Neural progenitor cell (in vitro differentiated cells): Measurements from ENCODE around the gene SPATC1L. TPM values are rescaled to one million over a fixed set of nuclear protein-coding genes. Genes with fewer than 3 reads are reported as not detected.
"Not testable (repeated sequence)": the region's sequence is repeated elsewhere in the genome, so short reads cannot be mapped to it uniquely, and the experiment has no call there.

Experiments used
- DNase-seq: peaks from one replicate; pipeline ENCODE4 v3.0.0-alpha.2; 2016; ENCODE audit warnings: low spot score
- H2AFZ ChIP-seq: fragments of 200-600 bp; sonication (generic); replicated peaks from 2 replicates; pipeline ENCODE4 v1.6.1; 2016; ENCODE audit warnings: antibody characterized with exemption
- H3F3A ChIP-seq: fragments of 200-600 bp; sonication (generic); 2 replicates; pipeline ENCODE4 v1.6.1; 2016; ENCODE audit warnings: antibody characterized with exemption, low read depth
- H3K27ac ChIP-seq: fragments of 200-600 bp; sonication (generic); 2 replicates; pipeline ENCODE4 v1.5.1; 2016; ENCODE audit warnings: mild to moderate bottlenecking
- H3K27me3 ChIP-seq: fragments of 200-600 bp; sonication (generic); 2 replicates; pipeline ENCODE4 v1.6.1; 2016; ENCODE audit warnings: mild to moderate bottlenecking, moderate library complexity
- H3K36me3 ChIP-seq: fragments of 200-600 bp; sonication (generic); 2 replicates; pipeline ENCODE4 v1.5.1; 2016
- H3K4me1 ChIP-seq: fragments of 200-600 bp; sonication (generic); 2 replicates; pipeline ENCODE4 v1.6.1; 2016; ENCODE audit warnings: mixed run types
- H3K4me2 ChIP-seq: fragments of 200-600 bp; sonication (generic); 2 replicates; pipeline ENCODE4 v1.6.1; 2016
- H3K4me3 ChIP-seq: fragments of 200-600 bp; sonication (generic); 2 replicates; pipeline ENCODE4 v1.5.1; 2016
- H3K79me2 ChIP-seq: fragments of 200-600 bp; sonication (generic); 2 replicates; pipeline ENCODE4 v1.6.1; 2016; ENCODE audit warnings: low read depth
- H3K9ac ChIP-seq: fragments of 200-600 bp; sonication (generic); 2 replicates; pipeline ENCODE4 v1.6.1; 2016
- H3K9me3 ChIP-seq: fragments of 200-600 bp; sonication (generic); 2 replicates; pipeline ENCODE4 v1.5.1; 2016; ENCODE audit warnings: low read depth
- H4K20me1 ChIP-seq: fragments of 200-600 bp; sonication (generic); 2 replicates; pipeline ENCODE4 v1.6.1; 2016; ENCODE audit warnings: low read depth
- H3K27ac Mint-ChIP-seq: 3 replicates; pipeline ENCODE4 v1.8.0; 2021; ENCODE audit warnings: mixed read lengths
- H3K27me3 Mint-ChIP-seq: 2 replicates; pipeline ENCODE4 v1.8.0; 2022; ENCODE audit warnings: low read depth, mild to moderate bottlenecking, inconsistent platforms, moderate library complexity, mixed read lengths; ENCODE audit not compliant: insufficient read depth
- H3K36me3 Mint-ChIP-seq: 3 replicates; pipeline ENCODE4 v1.8.0; 2021; ENCODE audit warnings: mixed read lengths
- H3K4me1 Mint-ChIP-seq: 3 replicates; pipeline ENCODE4 v1.8.0; 2021; ENCODE audit warnings: mixed read lengths
- H3K4me3 Mint-ChIP-seq: 3 replicates; pipeline ENCODE4 v1.8.0; 2021; ENCODE audit warnings: mild to moderate bottlenecking, moderate library complexity, mixed read lengths
- H3K9me3 Mint-ChIP-seq: 3 replicates; pipeline ENCODE4 v1.8.0; 2020; ENCODE audit warnings: mixed read lengths
- EZH2 ChIP-seq: fragments of 200-600 bp; sonication (generic); IDR thresholded peaks from 2 replicates; pipeline ENCODE4 v1.6.1; 2017; ENCODE audit warnings: antibody characterized with exemption, mild to moderate bottlenecking, moderate library complexity
- EZH2phosphoT487 ChIP-seq: fragments of 200-600 bp; sonication (generic); IDR thresholded peaks from 2 replicates; pipeline ENCODE4 v1.6.1; 2017; ENCODE audit warnings: antibody characterized with exemption
- total RNA-seq: library from RNA; depleted of rRNA; stranded (reverse); fragments of >200 nt; gene quantifications from 2 replicates; pipeline ENCODE4 v1.2.3, GENCODE V29; 2015; ENCODE audit warnings: low replicate concordance
- TF ChIP-seq, protein P1 (sequence below): fragments of 200-600 bp; sonication (generic); IDR thresholded peaks from 2 replicates; pipeline ENCODE4 v1.5.1; 2017; ENCODE audit warnings: antibody characterized with exemption, mild to moderate bottlenecking

SPATC1L gene
- total RNA-seq, 1 donor from 2014 or later = 5.1 TPM

DNA sequence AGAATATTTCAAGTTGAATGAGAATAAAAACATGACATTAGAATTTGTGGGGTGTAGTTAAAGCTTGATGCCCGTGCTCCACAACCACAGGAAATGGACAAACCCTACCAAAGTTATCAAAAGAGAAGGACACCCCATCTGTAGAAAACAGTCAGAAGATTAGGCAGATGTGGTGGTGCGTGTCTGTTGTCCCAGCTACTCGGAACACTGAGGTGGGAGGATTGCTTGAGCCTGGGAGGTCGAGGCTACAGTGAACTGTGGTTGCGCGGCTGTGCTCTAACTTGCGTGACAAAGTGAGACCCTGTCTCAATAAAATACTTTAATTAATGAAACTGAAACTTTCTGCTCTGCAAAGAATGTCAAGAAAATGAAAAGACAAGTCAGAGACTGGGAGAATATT is 1.5 kb upstream of the SPATC1L start:
- DNase-seq = no peak
- Mint-ChIP-seq H3K27ac (peak overlapping the region; percentile 72), H3K4me1 (peaks cover 46% of the 10 kb centered on the region), H3K4me3 (peak overlapping the region; percentile 84), H3K9me3 (no peaks in the 10 kb centered on the region), H3K36me3 (peaks cover 9% of the 10 kb centered on the region), H3K27me3 (peaks cover 2% of the 10 kb centered on the region)
- Histone ChIP-seq H3K79me2 (peaks cover 4% of the 10 kb centered on the region), H3K36me3 (no peaks in the 10 kb centered on the region), H4K20me1 (no peaks in the 10 kb centered on the region), H3K9me3 (no peaks in the 10 kb centered on the region), H3K27ac (no peak overlapping the region), H2AFZ (no peak overlapping the region), H3K4me1 (peaks cover 14% of the 10 kb centered on the region), H3K4me3 (peak overlapping the region; percentile 99), H3K9ac (no peak overlapping the region), H3K4me2 (peak overlapping the region; percentile 92), H3F3A (peaks cover 13% of the 10 kb centered on the region), H3K27me3 (no peaks in the 10 kb centered on the region)
- TF ChIP-seq EZH2phosphoT487 = no peak
- TF ChIP-seq, protein P1, sequence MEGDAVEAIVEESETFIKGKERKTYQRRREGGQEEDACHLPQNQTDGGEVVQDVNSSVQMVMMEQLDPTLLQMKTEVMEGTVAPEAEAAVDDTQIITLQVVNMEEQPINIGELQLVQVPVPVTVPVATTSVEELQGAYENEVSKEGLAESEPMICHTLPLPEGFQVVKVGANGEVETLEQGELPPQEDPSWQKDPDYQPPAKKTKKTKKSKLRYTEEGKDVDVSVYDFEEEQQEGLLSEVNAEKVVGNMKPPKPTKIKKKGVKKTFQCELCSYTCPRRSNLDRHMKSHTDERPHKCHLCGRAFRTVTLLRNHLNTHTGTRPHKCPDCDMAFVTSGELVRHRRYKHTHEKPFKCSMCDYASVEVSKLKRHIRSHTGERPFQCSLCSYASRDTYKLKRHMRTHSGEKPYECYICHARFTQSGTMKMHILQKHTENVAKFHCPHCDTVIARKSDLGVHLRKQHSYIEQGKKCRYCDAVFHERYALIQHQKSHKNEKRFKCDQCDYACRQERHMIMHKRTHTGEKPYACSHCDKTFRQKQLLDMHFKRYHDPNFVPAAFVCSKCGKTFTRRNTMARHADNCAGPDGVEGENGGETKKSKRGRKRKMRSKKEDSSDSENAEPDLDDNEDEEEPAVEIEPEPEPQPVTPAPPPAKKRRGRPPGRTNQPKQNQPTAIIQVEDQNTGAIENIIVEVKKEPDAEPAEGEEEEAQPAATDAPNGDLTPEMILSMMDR = no peak
- no peak for TF ChIP-seq EZH2

- Histone ChIP-seq H3K4me3 (peak overlapping the region; percentile 99), H3K4me1 (peaks cover 14% of the 10 kb centered on the region), H3K36me3 (no peaks in the 10 kb centered on the region), H3K4me2 (peak overlapping the region; percentile 92), H3K27ac (no peak overlapping the region), H3K79me2 (peaks cover 4% of the 10 kb centered on the region), H2AFZ (peak overlapping the region; percentile 95), H3K9me3 (no peaks in the 10 kb centered on the region), H3F3A (peaks cover 13% of the 10 kb centered on the region), H3K9ac (no peak overlapping the region), H3K27me3 (no peaks in the 10 kb centered on the region), H4K20me1 (peaks cover 2% of the 10 kb centered on the region)
- no peaks in the 10 kb centered on the region for H3K9me3 Mint-ChIP-seq
- DNase-seq = peak; percentile 93
- no peak overlapping the region for H3K27ac Mint-ChIP-seq
- H3K4me3 Mint-ChIP-seq = peak overlapping the region; percentile 84
- peaks cover 14% of the 10 kb centered on the region for H3K36me3 Mint-ChIP-seq
- H3K27me3 Mint-ChIP-seq = peaks cover 2% of the 10 kb centered on the region
- H3K4me1 Mint-ChIP-seq = peaks cover 39% of the 10 kb centered on the region
- TF ChIP-seq EZH2 (no peak), EZH2phosphoT487 (no peak)
- TF ChIP-seq, protein P1 = no peak
Observed at GRCh38 chr21:46184625-46185555, 631 bp upstream of the SPATC1L start.

DNA sequence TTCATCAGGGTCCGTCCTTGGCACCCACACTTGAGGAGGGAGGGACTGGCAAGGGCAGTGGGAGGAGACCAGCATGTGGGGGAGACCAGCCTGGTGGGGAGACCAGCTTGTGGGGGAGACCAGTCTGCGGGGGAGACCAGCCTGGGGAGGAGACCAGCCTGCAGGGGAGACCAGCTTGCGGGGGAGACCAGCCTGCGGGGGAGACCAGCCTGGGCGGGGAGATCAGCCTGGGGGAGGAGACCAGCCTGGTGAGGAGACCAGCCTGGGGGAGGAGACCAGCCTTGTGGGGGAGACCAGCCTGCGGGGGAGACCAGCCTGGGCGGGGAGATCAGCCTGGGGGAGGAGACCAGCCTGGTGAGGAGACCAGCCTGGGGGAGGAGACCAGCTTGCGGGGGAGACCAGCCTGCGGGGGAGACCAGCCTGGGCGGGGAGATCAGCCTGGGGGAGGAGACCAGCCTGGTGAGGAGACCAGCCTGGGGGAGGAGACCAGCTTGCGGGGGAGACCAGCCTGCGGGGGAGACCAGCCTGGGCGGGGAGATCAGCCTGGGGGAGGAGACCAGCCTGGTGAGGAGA is 836 bp downstream of the SPATC1L start:
- Histone ChIP-seq H3K4me2 (peak overlapping the region; percentile 83), H3K4me3 (peak overlapping the region; percentile 99)
- not testable (repeated sequence) for H2AFZ ChIP-seq, H3K9me3 Mint-ChIP-seq, H3K79me2 ChIP-seq, H3K27me3 Mint-ChIP-seq, H3F3A ChIP-seq, DNase-seq, H3K27ac ChIP-seq, H3K27me3 ChIP-seq, H3K9ac ChIP-seq, H3K27ac Mint-ChIP-seq, H4K20me1 ChIP-seq, H3K36me3 ChIP-seq, H3K9me3 ChIP-seq, H3K4me1 ChIP-seq
- H3K4me1 Mint-ChIP-seq = peaks cover 26% of the 10 kb centered on the region
- peak overlapping the region; percentile 90 for H3K4me3 Mint-ChIP-seq
- peaks cover 14% of the 10 kb centered on the region for H3K36me3 Mint-ChIP-seq
